GM12878 (cell line): ENCODE data around the gene ATOSA. TPM values are rescaled to one million over a fixed set of nuclear protein-coding genes. Genes with fewer than 3 reads are reported as not detected.

Experiments
- ATAC-seq: fragments of 200-7000 bp; cut with Tn5 transposase; 3 replicates; pipeline ENCODE4 v1.9.1; 2020; ENCODE audit warnings: mild to moderate bottlenecking, moderate library complexity
- BruUV-seq: library from RNA; stranded (reverse); fragments of 400-500 nt; replicated peaks from 2 replicates; lab custom pipeline; 2021; lab: Mats Ljungman, UMichigan
- CTCF ChIA-PET: fragments of 300-600 bp; sonication (Branson Sonifier 250); formaldehyde crosslinking; extraction: SDS; loops from one replicate; lab custom pipeline; 2021; ENCODE audit warnings: inconsistent platforms; lab: Yijun Ruan, JAX
- POLR2A ChIA-PET: fragments of 350-600 bp; formaldehyde crosslinking; extraction: SDS; loops from one replicate; lab custom pipeline; 2021; ENCODE audit warnings: inconsistent platforms; lab: Charles Lee
- RAD21 ChIA-PET: fragments of 300-600 bp; sonication (Branson Sonifier 250); formaldehyde crosslinking; loops from one replicate; lab custom pipeline; 2023; ENCODE audit warnings: antibody characterized with exemption; ENCODE audit not compliant: unreplicated experiment; lab: Charles Lee
- SMC1A ChIA-PET: fragments of 300-600 bp; sonication (Branson Sonifier 250); formaldehyde crosslinking; loops from one replicate; lab custom pipeline; 2023; ENCODE audit not compliant: unreplicated experiment, uncharacterized antibody; lab: Charles Lee
- DNase-seq: peaks from one replicate; pipeline ENCODE4 v3.0.0-alpha.2; 2011; ENCODE audit warnings: low read depth, low spot score
- FAIRE-seq: peaks from 3 replicates; lab custom pipeline; 2011; peaks lifted over from hg19 to GRCh38; lab: Jason Lieb, UNC
- H2AFZ ChIP-seq: 2 replicates; pipeline ENCODE4 v1.6.0; 2011; ENCODE audit warnings: low read depth, low read length, control low read depth; ENCODE audit not compliant: control insufficient read depth
- H3K27ac ChIP-seq: 2 replicates; pipeline ENCODE4 v1.5.1; 2011; ENCODE audit warnings: control low read depth; ENCODE audit not compliant: control insufficient read depth, insufficient read depth
- H3K27me3 ChIP-seq, 2 experiments: replicated peaks in 1 of 2; 2 replicates each; pipeline versions ENCODE4 v1.6.0 to v1.6.1; 2011; ENCODE audit warnings: low read length in 1 of 2; ENCODE audit not compliant: control insufficient read depth in 2 of 2, insufficient read depth in 2 of 2
- H3K36me3 ChIP-seq, 2 experiments: 2 replicates each; pipeline ENCODE4 v1.5.1; 2011; ENCODE audit warnings: low read length in 1 of 2; ENCODE audit not compliant: control insufficient read depth in 2 of 2, insufficient read depth in 2 of 2
- H3K4me1 ChIP-seq: 2 replicates; pipeline ENCODE4 v1.6.1; 2011; ENCODE audit warnings: mild to moderate bottlenecking, low read length, moderate library complexity, mixed read lengths; ENCODE audit not compliant: control insufficient read depth, insufficient read depth
- H3K4me2 ChIP-seq: 2 replicates; pipeline ENCODE4 v1.6.0; 2011; ENCODE audit warnings: control low read depth; ENCODE audit not compliant: control insufficient read depth, insufficient read depth
- H3K4me3 ChIP-seq: fragments of 200-600 bp; sonication (generic); 2 replicates; pipeline ENCODE4 v1.5.1; 2016
- H3K79me2 ChIP-seq: 2 replicates; pipeline ENCODE4 v1.6.0; 2011; ENCODE audit warnings: low read length; ENCODE audit not compliant: control insufficient read depth, insufficient read depth
- H3K9ac ChIP-seq: 2 replicates; pipeline ENCODE4 v1.8.0; 2011; ENCODE audit warnings: low read length, control low read depth, mixed read lengths; ENCODE audit not compliant: control insufficient read depth, insufficient read depth
- H3K9me3 ChIP-seq: replicated peaks from 3 replicates; pipeline ENCODE4 v1.5.1; 2011; ENCODE audit warnings: mild to moderate bottlenecking, low read length; ENCODE audit not compliant: control insufficient read depth, insufficient read depth
- H4K20me1 ChIP-seq: 2 replicates; pipeline ENCODE4 v1.6.0; 2011; ENCODE audit not compliant: control insufficient read depth, insufficient read depth
- BMI1 ChIP-seq: fragments of 450-650 bp; IDR thresholded peaks from 2 replicates; pipeline ENCODE4 v1.6.1; 2016; ENCODE audit warnings: mild to moderate bottlenecking, moderate library complexity, borderline replicate concordance
- CBX3 ChIP-seq: fragments of 200-600 bp; sonication (generic); IDR thresholded peaks from 2 replicates; pipeline ENCODE4 v1.6.1; 2016; ENCODE audit warnings: low read depth, borderline replicate concordance
- EZH2 ChIP-seq: IDR thresholded peaks from 2 replicates; pipeline ENCODE4 v1.6.1; 2012; ENCODE audit warnings: low read depth, mild to moderate bottlenecking, control low read depth, inconsistent platforms, low read length, borderline replicate concordance; ENCODE audit not compliant: control insufficient read depth
- HDAC2 ChIP-seq: fragments of 200-600 bp; sonication (generic); IDR thresholded peaks from 2 replicates; pipeline ENCODE4 v1.6.1; 2017
- MYC ChIP-seq: IDR thresholded peaks from 2 replicates; pipeline ENCODE4 v1.6.1; 2011; ENCODE audit warnings: mild to moderate bottlenecking, low read length, moderate library complexity, inconsistent platforms; ENCODE audit not compliant: insufficient read depth, insufficient replicate concordance, insufficient read length, severe bottlenecking
- POLR2A ChIP-seq: IDR thresholded peaks from 2 replicates; pipeline ENCODE4 v1.6.1; 2011; ENCODE audit warnings: low read depth, mild to moderate bottlenecking, low read length
- RAD51 ChIP-seq: fragments of 450-650 bp; IDR thresholded peaks from 2 replicates; pipeline ENCODE4 v1.6.1; 2016; ENCODE audit warnings: moderate library complexity, mild to moderate bottlenecking, inconsistent platforms
- RFX5 ChIP-seq: IDR thresholded peaks from 2 replicates; pipeline ENCODE4 v1.6.1; 2011; ENCODE audit warnings: low read depth, low read length, improper control_type of control experiment
- RUNX3 ChIP-seq: IDR thresholded peaks from 2 replicates; pipeline ENCODE4 v1.6.1; 2012; ENCODE audit warnings: low read length, inconsistent platforms
- SPI1 ChIP-seq: IDR thresholded peaks from 2 replicates; pipeline ENCODE4 v1.6.1; 2011; ENCODE audit warnings: low read depth, mild to moderate bottlenecking, low read length, moderate library complexity, borderline replicate concordance; ENCODE audit not compliant: insufficient read depth
- SREBF1 ChIP-seq: IDR thresholded peaks from 2 replicates; pipeline ENCODE4 v1.6.1; 2012; ENCODE audit warnings: mild to moderate bottlenecking, low read length
- ZNF207 ChIP-seq: fragments of 450-650 bp; IDR thresholded peaks from 2 replicates; pipeline ENCODE4 v1.6.1; 2014; ENCODE audit warnings: antibody characterized with exemption, mild to moderate bottlenecking, borderline replicate concordance
- WGBS: methylation state at CpG from one replicate; pipeline ENCODE4 v1.1.6; 2016; ENCODE audit warnings: low lambda C conversion rate; ENCODE audit not compliant: insufficient replicate concordance, insufficient coverage; ENCODE audit errors: missing lambda C conversion rate; 5-methylcytosine and 5-hydroxymethylcytosine counted together
- in situ Hi-C: fragments of 300-500 bp; cut with MboI; formaldehyde crosslinking; loops from 9 replicates; pipeline ENCODE4 v1.14.3; 2018; ENCODE audit warnings: mixed read lengths
- intact Hi-C: fragments of 100-400 bp; cut with micrococcal nuclease; formaldehyde crosslinking; loops from one replicate; pipeline ENCODE4 v1.14.2; 2022; ENCODE audit not compliant: unreplicated experiment
- polyA plus RNA-seq, 11 experiments: library from polyadenylated mRNA; depleted of rRNA in 4 of 11; unstranded in 6 of 11; stranded (reverse) in 5 of 11; fragments of >200 nt; fragmentation: Nextera tagmentation in 4 of 11; fragmentation: Illumina TruSeq in 1 of 11; extraction: Ambion mirVana in 4 of 11; extraction: Trizol in 1 of 11; gene quantifications; 1 replicate in 1 of 11; 2 replicates in 10 of 11; pipeline versions ENCODE4 v1.2.1 to v1.2.3, GENCODE V29; 2011 to 2016; ENCODE audit warnings: inconsistent platforms in 2 of 11, missing spikeins in 2 of 11, low read depth in 1 of 11
- total RNA-seq, 4 experiments: library from RNA; depleted of rRNA in 3 of 4; stranded (reverse); fragments of >200 nt in 3 of 4; fragmentation: Illumina TruSeq in 1 of 4; extraction: Trizol in 1 of 4; gene quantifications; 2 replicates each; pipeline versions ENCODE4 v1.2.1 to v1.2.3, GENCODE V29; 2013 to 2021
- TF ChIP-seq, protein P1 (sequence below): IDR thresholded peaks from 2 replicates; pipeline ENCODE4 v1.6.1; 2011; ENCODE audit warnings: low read depth, mild to moderate bottlenecking, low read length, moderate library complexity, borderline replicate concordance; ENCODE audit errors: extremely low read depth
- TF ChIP-seq, protein P2 (sequence below): fragments of 450-650 bp; IDR thresholded peaks from 2 replicates; pipeline ENCODE4 v1.6.1; 2016; ENCODE audit warnings: mild to moderate bottlenecking
- TF ChIP-seq, protein P3 (sequence below): IDR thresholded peaks from 2 replicates; pipeline ENCODE4 v1.6.1; 2011; ENCODE audit warnings: borderline replicate concordance, low read depth, mild to moderate bottlenecking, moderate library complexity, low read length; ENCODE audit not compliant: insufficient read depth, poor library complexity, severe bottlenecking

The ATOSA gene
- total and polyA plus RNA-seq, 10 of the 15 experiments (the other 5 are each of a cell fraction or from before 2014, with no cell fraction given), result 6.8 to 24.3 (median 14.6) TPM

DNA sequence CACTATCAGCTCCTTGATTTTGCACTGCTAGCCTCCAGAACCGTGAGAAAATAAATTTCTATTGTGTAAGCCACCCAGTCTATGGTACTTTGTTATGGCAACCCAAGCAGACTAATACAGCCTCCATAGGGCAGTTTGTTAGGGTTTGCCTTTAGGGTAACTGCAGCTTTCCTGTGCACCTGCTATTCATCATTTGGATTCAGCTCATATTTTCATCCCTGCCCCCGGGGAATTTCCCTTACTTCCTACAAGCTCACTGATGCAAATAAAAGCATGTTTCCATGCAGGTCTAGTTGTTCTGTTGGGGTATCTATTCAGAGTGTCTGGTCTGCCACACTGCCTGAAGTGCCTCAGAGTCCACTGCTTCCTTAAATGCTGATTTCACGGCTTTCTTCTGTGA, 48.6 kb upstream of the ATOSA start:
- no peak overlapping the region for H3K27ac ChIP-seq
- FAIRE-seq, result no peak
- no peak overlapping the region for H3K4me3 ChIP-seq
- RAD21 ChIA-PET, result interaction anchor here (0.5 kb wide), 1 partner anchor 379 kb away, joined by 3 read pairs; no protein-coding TSS in a partner anchor
- no peak overlapping the region for H3K4me2 ChIP-seq
- POLR2A ChIA-PET, result interaction anchor here (0.6 kb wide), 1 partner anchor 404 kb away, joined by 3 read pairs; no protein-coding TSS in a partner anchor
- no peaks in the 10 kb centered on the region for H3K79me2 ChIP-seq
- SMC1A ChIA-PET, result interaction anchor here (0.6 to 1.9 kb wide), 4 partner anchors 8 to 397 kb away, joined by 3 to 5 read pairs (median 3); no protein-coding TSS in a partner anchor
- in situ Hi-C loops (no loop called here), intact Hi-C loops (no loop called here)
- no peaks in the 10 kb centered on the region for H4K20me1 ChIP-seq
- no peak overlapping the region for H3K9ac ChIP-seq
- H3K27me3 ChIP-seq, result no peaks in the 10 kb centered on the region
- no peak for ATAC-seq
- H3K36me3 ChIP-seq, result no peaks in the 10 kb centered on the region
- H3K4me1 ChIP-seq, result peaks cover 9% of the 10 kb centered on the region; the same call in 1 of the 2 replicates
- DNase-seq, result no peak
- CTCF ChIA-PET, result interaction anchor here (0.6 to 2.4 kb wide), 3 partner anchors 397 to 470 kb away, joined by 3 to 7 read pairs (median 4); no protein-coding TSS in a partner anchor
- no peak overlapping the region for H2AFZ ChIP-seq
- whole genome bisulfite sequencing, result 17% methylated on average over 3 of the region's 3 CpGs
- TF ChIP-seq, protein P1, sequence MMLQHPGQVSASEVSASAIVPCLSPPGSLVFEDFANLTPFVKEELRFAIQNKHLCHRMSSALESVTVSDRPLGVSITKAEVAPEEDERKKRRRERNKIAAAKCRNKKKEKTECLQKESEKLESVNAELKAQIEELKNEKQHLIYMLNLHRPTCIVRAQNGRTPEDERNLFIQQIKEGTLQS, result no peak
- no peak for TF ChIP-seq RAD51
- TF ChIP-seq EZH2, result no peak
- no peak for TF ChIP-seq POLR2A
- no peak for TF ChIP-seq MYC
- TF ChIP-seq SREBF1, result no peak
- H3K9me3 ChIP-seq, result no peaks in the 10 kb centered on the region
- no TSS peak for BruUV-seq

DNA sequence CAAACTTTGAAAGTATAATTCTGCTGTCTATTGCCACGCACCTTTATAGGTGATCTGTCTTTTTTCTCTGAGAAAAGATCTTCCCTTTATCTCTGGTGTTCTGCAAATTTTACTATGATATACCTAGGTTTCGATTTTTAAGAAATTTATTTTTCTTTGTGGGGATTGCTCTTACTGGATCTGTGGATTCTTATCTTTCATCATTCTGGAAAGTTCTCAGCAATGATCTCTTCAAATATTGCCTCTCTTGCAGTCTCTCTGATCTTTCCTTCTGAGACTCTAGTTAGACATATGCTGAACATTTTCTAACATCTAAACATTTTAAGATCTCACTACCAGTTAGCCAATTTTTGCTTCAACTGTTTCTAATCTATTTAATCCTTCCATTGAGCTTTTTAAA, 47.0 kb upstream of the ATOSA start:
- Histone ChIP-seq H3K27me3 (no peaks in the 10 kb centered on the region), H3K4me3 (no peak overlapping the region), H3K27ac (no peak overlapping the region), H3K9me3 (no peaks in the 10 kb centered on the region), H3K79me2 (no peaks in the 10 kb centered on the region), H3K9ac (no peak overlapping the region), H3K36me3 (no peaks in the 10 kb centered on the region), H2AFZ (no peak overlapping the region), H3K4me1 (peaks cover 9% of the 10 kb centered on the region; the same call in 1 of the 2 replicates), H4K20me1 (no peaks in the 10 kb centered on the region), H3K4me2 (no peak overlapping the region)
- BruUV-seq, result no TSS peak
- intact Hi-C loops (no loop called here), in situ Hi-C loops (no loop called here)
- ChIA-PET POLR2A (no interaction called here), CTCF (interaction anchor here (1.0 to 2.4 kb wide), 2 partner anchors 9 to 395 kb away, joined by 3 to 7 read pairs; no protein-coding TSS in a partner anchor), RAD21 (no interaction called here), SMC1A (interaction anchor here (0.6 to 1.9 kb wide), 3 partner anchors 10 to 395 kb away, joined by 3 to 5 read pairs (median 3); no protein-coding TSS in a partner anchor)
- FAIRE-seq (no peak), DNase-seq (no peak), ATAC-seq (no peak)
- 60% methylated on average over 2 of the region's 2 CpGs for whole genome bisulfite sequencing
- TF ChIP-seq ZNF207 (no peak), RFX5 (no peak), SPI1 (no peak), RUNX3 (no peak), BMI1 (no peak), CBX3 (no peak), HDAC2 (no peak)
- TF ChIP-seq, protein P2, sequence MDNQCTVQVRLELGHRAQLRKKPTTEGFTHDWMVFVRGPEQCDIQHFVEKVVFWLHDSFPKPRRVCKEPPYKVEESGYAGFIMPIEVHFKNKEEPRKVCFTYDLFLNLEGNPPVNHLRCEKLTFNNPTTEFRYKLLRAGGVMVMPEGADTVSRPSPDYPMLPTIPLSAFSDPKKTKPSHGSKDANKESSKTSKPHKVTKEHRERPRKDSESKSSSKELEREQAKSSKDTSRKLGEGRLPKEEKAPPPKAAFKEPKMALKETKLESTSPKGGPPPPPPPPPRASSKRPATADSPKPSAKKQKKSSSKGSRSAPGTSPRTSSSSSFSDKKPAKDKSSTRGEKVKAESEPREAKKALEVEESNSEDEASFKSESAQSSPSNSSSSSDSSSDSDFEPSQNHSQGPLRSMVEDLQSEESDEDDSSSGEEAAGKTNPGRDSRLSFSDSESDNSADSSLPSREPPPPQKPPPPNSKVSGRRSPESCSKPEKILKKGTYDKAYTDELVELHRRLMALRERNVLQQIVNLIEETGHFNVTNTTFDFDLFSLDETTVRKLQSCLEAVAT, result no peak
- TF ChIP-seq, protein P3, sequence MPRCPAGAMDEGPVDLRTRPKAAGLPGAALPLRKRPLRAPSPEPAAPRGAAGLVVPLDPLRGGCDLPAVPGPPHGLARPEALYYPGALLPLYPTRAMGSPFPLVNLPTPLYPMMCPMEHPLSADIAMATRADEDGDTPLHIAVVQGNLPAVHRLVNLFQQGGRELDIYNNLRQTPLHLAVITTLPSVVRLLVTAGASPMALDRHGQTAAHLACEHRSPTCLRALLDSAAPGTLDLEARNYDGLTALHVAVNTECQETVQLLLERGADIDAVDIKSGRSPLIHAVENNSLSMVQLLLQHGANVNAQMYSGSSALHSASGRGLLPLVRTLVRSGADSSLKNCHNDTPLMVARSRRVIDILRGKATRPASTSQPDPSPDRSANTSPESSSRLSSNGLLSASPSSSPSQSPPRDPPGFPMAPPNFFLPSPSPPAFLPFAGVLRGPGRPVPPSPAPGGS, result no peak
